ENCODE measurements around the gene TMEM61.
"Not testable (repeated sequence)": the region's sequence is repeated elsewhere in the genome, so short reads cannot be mapped to it uniquely, and the experiment has no call there.

The TMEM61 gene

DNA sequence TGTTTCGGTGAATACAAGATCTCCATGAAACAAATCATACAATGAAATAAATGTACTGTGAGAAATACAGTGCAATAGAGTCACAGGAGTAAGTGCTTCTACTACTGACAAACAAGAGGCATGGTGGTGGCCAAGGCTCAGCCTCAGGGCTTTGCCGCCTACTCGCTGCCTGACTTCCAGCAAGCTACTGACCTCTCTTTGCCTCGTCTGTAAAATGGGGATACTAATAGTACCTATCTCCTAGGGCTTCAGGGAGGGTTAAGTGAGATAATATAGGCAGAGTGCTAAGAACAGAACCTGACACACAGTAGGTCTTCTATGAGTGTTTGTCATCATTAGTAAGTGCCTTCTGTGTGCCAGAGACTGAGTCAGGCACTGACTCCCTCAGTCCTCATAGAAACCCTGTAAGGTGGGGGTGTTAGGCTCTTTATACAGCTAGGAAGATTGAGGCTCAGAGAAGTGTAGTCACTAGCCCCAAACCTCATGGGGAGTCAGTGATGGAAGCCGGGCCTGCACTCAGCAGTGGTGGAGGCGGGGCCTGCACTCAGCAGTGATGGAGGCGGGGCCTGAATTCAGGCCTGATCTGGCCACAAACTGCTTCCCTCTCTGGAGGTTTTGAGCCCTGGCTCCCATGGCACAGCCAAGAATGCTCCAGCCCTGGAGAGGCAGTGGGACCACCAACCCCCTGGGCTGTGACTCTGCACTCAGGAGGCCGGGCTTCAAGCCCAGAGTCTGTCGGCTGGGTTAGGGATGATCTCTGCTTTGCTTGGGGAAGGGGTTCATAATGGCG is 25.1 kb downstream of the TMEM61 start:
- no peak for FAIRE-seq

GRCh38 chr1:55006931-55007330 is 26.5 kb downstream of the TMEM61 start:
- no peak for FAIRE-seq

DNA sequence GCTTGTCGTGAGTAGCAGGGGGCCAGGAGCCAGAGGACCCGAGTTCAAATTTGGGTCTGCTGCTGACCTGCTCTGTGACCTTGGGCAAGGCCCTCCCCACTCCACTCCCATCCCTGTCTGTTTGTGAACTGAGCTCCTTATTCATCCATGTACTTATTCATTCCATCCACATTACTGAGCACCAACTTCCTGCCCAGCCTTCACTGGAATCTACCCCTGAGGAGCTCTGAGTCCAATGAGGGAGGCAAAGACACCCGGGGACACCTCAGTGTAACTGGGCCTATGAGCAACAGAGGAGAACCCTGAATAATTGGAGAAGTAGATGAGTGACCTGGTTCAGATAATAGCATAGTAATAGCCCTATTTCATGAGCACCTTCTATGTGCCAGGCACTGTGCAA is 27.2 kb downstream of the TMEM61 start:
- FAIRE-seq = no peak

DNA sequence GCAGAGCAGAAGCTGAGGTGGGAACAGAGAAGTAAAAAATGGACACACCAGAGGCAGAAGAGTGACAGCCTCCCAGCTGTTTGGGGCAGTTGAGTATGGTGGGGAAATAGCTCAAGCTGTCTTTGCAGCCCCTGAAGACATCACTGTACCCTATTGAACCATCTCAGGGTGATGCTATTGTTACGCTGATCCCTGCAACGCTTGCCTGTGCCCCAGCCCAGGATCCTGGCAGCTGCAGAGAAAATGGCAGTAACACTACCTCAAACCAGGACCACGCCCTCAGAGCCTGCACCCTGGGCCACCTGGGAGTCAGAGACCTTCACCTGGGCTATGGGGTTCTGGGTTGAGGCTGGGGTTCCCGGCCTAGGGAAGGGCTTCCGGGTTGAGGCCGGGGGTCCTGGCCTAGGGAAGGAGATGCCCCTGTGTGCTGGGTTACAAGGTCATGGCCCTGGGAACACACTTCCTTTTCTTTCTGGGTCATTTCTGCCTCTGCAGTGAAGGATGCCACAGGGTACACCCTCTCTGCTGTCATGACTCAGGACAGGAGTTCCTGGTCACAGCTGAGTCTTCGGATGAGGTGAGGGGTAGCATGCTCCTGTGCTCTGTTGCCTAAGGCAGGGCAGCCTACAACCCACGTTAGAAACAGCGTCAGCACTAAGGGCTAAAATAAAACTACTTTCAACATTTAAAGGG is 29.9 kb downstream of the TMEM61 start:
- no peak for FAIRE-seq

DNA sequence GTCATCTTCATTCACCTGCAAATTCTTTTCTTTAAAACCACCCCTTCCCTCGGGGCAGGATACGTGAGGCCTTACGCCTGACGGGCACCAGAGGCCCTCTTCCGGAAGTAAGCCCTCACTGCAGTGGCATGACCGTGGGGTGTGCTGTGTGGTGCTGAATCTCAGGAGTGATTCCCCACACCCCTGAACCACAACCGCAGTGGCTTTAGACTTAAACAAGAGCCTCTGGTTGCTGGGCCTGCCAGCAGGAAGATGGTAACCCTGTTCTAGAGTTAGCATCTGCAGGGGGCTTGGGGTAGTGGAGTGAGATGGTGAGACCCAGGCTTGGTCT is 30.4 kb downstream of the TMEM61 start:
- FAIRE-seq = no peak

GRCh38 chr1:55012661-55013060 is 32.2 kb downstream of the TMEM61 start:
- no peak for FAIRE-seq

DNA sequence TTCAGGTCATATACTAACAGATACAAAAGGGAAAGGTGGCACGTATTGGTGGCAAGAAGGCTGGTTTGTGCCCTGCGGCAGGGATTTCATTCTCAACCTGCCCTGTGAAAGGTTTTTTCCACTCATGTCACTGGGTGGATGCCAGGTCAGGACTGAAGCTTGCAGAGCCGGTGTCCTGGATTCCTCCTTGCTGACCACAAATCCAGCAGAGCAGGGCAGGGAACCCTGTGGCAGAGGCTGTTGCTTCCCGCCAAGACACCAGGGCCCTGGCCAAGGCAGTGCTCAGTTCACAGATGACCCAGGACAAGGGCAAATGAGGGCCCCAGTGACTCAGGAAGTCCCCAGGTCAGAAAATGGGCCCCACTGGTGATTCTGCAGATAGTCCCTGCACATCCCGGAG is 34.7 kb downstream of the TMEM61 start:
- FAIRE-seq = no peak

DNA sequence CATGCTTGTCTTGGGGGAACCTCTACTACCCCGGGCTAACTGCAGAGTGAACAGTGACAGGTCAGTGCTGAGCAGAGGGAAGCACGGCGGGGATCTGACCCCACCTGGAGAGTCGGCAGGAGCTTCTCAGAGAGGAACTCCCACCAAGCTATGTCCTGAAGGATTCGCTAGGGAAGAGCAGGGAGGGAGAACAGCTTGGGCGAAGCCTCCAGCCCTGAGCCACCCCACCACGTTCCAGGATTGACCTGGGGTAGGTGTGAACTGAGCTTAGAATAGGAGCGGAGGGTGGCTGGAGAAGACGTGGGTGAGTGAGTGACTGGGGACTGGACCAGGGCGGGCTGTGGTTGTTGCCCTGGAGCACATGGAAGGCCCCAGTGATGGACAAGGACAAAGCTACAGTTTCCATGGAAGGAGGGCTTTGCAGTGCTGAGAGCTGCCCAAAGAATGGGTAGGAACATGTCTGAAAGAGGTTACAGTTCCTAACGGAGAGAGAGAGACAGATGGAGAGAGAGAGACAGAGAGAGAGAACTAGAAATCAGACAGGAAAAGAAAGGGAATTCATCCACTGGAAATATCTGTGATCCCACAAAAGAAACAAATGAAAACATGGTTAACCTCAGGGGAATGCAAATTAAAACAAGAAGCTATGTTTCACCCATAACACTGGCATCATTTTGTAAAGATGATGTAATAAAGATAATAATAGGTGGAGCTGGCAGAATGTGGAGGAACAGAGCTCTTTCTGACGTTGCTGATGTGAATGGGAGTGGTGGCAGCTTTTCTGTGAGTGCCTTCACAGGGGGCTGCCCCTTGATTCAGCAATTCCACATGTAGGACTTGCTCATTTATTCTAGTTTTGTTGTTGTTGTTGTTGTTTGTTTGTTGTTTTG is 35.5 kb downstream of the TMEM61 start:
- no peak for FAIRE-seq

DNA sequence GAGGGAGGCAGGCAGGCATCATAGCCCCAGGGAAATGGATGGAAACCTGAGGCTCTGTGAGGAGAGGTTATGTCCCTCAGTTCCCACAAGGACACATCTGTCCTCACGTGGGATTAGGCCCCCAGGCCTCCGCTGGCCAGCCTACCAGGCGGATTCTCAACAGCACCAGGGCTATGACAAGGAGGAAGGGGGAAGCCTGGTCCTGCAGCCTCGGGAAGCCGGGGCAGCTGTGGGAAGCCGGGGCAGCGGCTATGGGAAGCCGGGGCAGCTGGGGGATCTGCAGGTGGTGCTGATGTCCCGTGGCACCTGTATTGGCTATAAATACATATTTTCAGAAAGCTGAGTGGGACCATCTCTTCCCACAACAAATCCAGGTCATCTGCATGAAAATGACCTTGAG is 38.0 kb downstream of the TMEM61 start:
- FAIRE-seq = no peak

GRCh38 chr1:55021942-55022546 is 41.6 kb downstream of the TMEM61 start:
- no peak for FAIRE-seq

DNA sequence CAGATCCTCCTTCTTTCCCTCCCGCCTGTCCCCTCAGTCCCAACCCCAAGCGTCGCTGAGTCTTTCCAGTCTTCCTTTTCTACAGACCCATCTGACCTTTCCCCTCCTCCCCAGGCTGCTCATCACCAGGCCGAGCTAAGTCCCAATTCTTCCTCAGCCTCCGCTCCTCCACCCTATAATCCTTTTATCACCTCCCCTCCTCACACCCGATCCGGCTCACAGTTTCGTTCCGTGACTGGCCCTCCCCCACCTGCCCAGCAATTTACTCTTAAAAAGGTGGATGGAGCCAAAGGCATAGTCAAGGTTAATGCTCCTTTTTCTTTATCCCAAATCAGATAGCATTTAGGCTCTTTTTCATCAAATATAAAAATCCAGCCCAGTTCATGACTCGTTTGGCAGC is 43.7 kb downstream of the TMEM61 start:
- not testable (repeated sequence) for FAIRE-seq

GRCh38 chr1:55026682-55027081 is 46.3 kb downstream of the TMEM61 start:
- not testable (repeated sequence) for FAIRE-seq

- not testable (repeated sequence) for FAIRE-seq
These were observed 50.7 kb downstream of the TMEM61 start for GRCh38 chr1:55031098-55031497.

- no peak for FAIRE-seq
These were observed 52.8 kb downstream of the TMEM61 start for GRCh38 chr1:55033265-55033614.

DNA sequence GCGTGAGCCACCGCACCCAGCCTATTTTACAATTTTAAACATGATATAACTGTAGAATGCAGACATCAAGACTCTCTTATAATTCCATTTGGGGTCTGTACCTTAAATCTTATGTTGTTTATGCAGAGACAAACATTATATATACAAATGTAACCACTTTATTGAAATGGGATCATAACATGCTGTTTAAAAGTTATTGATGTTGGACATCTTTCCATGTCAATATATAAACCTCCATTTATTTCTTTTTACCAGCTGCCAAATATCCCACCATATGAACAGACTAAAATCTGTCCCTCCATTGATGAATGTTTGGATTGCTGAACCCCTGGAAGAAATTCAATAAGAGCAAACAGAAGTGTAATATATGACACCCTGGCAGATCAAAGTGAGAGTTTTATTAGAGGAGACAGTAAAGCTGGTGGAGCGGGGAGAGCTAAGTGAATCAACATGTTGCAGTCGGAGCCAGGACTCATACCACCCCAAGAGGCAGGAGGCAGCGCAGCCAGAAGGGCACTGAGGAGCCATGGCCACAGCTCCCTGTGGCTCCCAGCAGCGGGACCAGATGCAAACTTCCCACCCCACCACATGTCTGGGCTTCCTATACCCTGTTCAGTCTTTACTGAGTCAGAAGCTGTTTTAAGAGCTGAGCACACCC is 54.2 kb downstream of the TMEM61 start:
- no peak for FAIRE-seq

- no peak for FAIRE-seq
These were observed 55.5 kb downstream of the TMEM61 start for GRCh38 chr1:55035904-55036303.

DNA sequence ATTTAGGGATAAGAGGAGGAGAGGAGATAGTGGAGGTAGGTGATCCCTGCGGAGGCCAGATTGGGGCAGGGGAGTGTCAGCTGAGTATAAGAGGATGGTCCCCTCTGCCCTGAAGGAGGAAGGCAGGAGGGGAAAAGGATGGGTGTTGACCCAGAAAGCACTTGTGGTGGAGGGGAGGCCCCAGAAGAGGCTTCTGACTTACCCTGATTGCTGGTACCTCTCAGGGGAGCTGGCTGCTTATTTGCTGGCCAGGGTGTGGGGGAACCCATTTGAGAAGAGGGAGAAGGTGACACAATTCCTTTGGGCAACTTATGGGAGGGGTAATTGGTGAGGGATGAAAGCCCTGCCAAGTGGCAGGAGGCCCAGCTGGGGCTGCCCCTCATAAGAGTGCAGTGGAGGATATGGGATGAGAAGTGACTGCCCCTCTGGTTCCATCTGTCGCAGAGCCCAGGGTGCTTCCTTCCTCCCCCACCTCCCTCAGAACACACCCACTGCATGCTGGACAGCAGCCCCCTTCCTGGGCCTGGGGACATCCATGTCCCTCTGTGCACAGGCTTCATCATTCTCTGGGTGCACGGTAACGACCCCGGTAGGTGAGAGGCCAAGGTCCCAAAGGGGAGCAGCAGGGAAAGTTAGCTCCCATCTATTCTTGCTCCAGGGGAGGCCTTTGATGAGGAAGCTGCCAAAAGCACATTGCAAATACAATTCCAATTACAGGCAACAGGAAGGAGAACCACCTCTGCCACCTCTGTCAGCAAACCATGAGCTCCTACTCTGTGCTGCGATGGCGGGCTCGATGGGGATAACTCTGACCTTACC is 57.5 kb downstream of the TMEM61 start:
- FAIRE-seq = no peak

DNA sequence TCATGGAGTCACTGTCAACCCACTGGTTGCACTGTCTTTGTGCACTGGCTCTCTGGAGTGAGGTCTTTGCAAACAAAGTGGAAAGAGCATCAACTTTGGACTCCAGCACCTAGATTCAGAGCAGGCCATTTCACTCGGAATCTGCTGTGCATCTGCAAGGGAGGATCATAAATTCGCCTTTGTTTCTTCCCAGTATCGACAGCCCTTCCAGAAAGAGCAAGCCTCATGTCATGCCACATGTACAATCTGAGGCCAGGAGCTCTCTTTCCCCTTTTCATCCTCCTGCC is 58.1 kb downstream of the TMEM61 start:
- no peak for FAIRE-seq

- no peak for FAIRE-seq
These were observed 58.5 kb downstream of the TMEM61 start for GRCh38 chr1:55038974-55039341.

GRCh38 chr1:55039342-55040082 is 59.1 kb downstream of the TMEM61 start, which contains the start of gene PCSK9:
Gene PCSK9, plus strand, starts transcription at chr1:55039548. Its CDS starts 290 bp downstream, at chr1:55039838.
- FAIRE-seq = no peak
